Cardiac fibroblast (primary cell): Measurements from ENCODE around the gene OTX1.
A peak's percentile ranks its signal among the peaks of the same experiment; 100 is the strongest.

ENCODE experiments used
- DNase-seq, 2 donors: peaks; one replicate each; pipeline versions ENCODE4 v3.0.0 to v3.0.0-alpha.2; 2010; ENCODE audit warnings: low read depth in 2 of 2
- H3K4me3 ChIP-seq, 2 donors: replicated peaks in 1 of 2; 1 replicate in 1 of 2; 2 replicates in 1 of 2; pipeline ENCODE4 v1.5.1; 2011; ENCODE audit warnings: low read depth in 2 of 2, low read length in 2 of 2, mild to moderate bottlenecking in 2 of 2, moderate library complexity in 1 of 2
- CTCF ChIP-seq: IDR thresholded peaks from one replicate; pipeline ENCODE4 v1.5.1; 2011; ENCODE audit warnings: low read depth, mild to moderate bottlenecking, low read length, inconsistent platforms

The OTX1 gene

GRCh38 chr2:63049211-63049969, 1.2 kb upstream of the OTX1 start:
- no peak for DNase-seq
- H3K4me3 ChIP-seq: peak overlapping the region in 1 of 2 donors; percentile 58
- no peak for TF ChIP-seq CTCF

GRCh38 chr2:63049970-63050333, 678 bp upstream of the OTX1 start:
- no peak for TF ChIP-seq CTCF
- peak; percentile 17 to 31 for DNase-seq
- peak overlapping the region; percentile 56 to 58 for H3K4me3 ChIP-seq

- H3K4me3 ChIP-seq: peak overlapping the region; percentile 56 to 58
- no peak for DNase-seq
- no peak for TF ChIP-seq CTCF
Measured at GRCh38 chr2:63051042-63051794, 588 bp downstream of the OTX1 start.

GRCh38 chr2:63051795-63052333, 1.2 kb downstream of the OTX1 start:
- no peak for DNase-seq
- H3K4me3 ChIP-seq: no peak overlapping the region
- no peak for TF ChIP-seq CTCF

- DNase-seq: no peak
- no peak for TF ChIP-seq CTCF
- H3K4me3 ChIP-seq: no peak overlapping the region
Measured at GRCh38 chr2:63052411-63053080, 1.9 kb downstream of the OTX1 start.

- no peak overlapping the region for H3K4me3 ChIP-seq
- DNase-seq: no peak
- TF ChIP-seq CTCF: no peak
Measured at GRCh38 chr2:63053081-63053888, 2.7 kb downstream of the OTX1 start.
